ENCODE measurements around the gene CLSTN1.
"Not testable (repeated sequence)": the region's sequence is repeated elsewhere in the genome, so short reads cannot be mapped to it uniquely, and the experiment has no call there.

The CLSTN1 gene

GRCh38 chr1:9825093-9826074 is 1.6 kb upstream of the CLSTN1 start:
- DNase-seq, result peak; percentile 69

- DNase-seq, result no peak
Observed at GRCh38 chr1:9824702-9825089, 931 bp upstream of the CLSTN1 start.

GRCh38 chr1:9823693-9823942 is 147 bp downstream of the CLSTN1 start:
- no peak for DNase-seq

- DNase-seq, result peak; percentile 24
Observed at GRCh38 chr1:9822897-9823692, 670 bp downstream of the CLSTN1 start.

GRCh38 chr1:9822490-9822889 is 1.3 kb downstream of the CLSTN1 start:
- no peak for DNase-seq

GRCh38 chr1:9821710-9822109 is 2.1 kb downstream of the CLSTN1 start:
- DNase-seq, result no peak

GRCh38 chr1:9820521-9820920 is 3.2 kb downstream of the CLSTN1 start:
- no peak for DNase-seq

- no peak for DNase-seq
Observed at GRCh38 chr1:9817734-9818133, 6.0 kb downstream of the CLSTN1 start.

GRCh38 chr1:9816199-9816598 is 7.6 kb downstream of the CLSTN1 start:
- DNase-seq, result no peak

- DNase-seq, result no peak
Observed at GRCh38 chr1:9815150-9815549, 8.6 kb downstream of the CLSTN1 start.

GRCh38 chr1:9814619-9815018 is 9.1 kb downstream of the CLSTN1 start:
- DNase-seq, result no peak

GRCh38 chr1:9811239-9811966 is 12.4 kb downstream of the CLSTN1 start:
- DNase-seq, result no peak

- no peak for DNase-seq
Observed at GRCh38 chr1:9809100-9809510, 14.7 kb downstream of the CLSTN1 start.

- DNase-seq, result no peak
Observed at GRCh38 chr1:9808459-9808858, 15.3 kb downstream of the CLSTN1 start.

- DNase-seq, result no peak
Observed at GRCh38 chr1:9807541-9807940, 16.2 kb downstream of the CLSTN1 start.

- not testable (repeated sequence) for DNase-seq
Observed at GRCh38 chr1:9805972-9806371, 17.8 kb downstream of the CLSTN1 start.

GRCh38 chr1:9805006-9805508 is 18.7 kb downstream of the CLSTN1 start:
- DNase-seq, result no peak

- not testable (repeated sequence) for DNase-seq
Observed at GRCh38 chr1:9803003-9803918, 20.5 kb downstream of the CLSTN1 start.

GRCh38 chr1:9801909-9802308 is 21.9 kb downstream of the CLSTN1 start:
- no peak for DNase-seq

- DNase-seq, result no peak
Observed at GRCh38 chr1:9798236-9799130, 25.3 kb downstream of the CLSTN1 start.

- DNase-seq, result no peak
Observed at GRCh38 chr1:9797049-9797448, 26.7 kb downstream of the CLSTN1 start.
